Measurements from ENCODE around the gene PLA2G4B. TPM values are rescaled to one million over a fixed set of nuclear protein-coding genes. Genes with fewer than 3 reads are reported as not detected.

The PLA2G4B gene
- total and polyA plus RNA-seq, 7 donors: 0.92 to 6.5 (median 3.4) TPM; not detected in 1

GRCh38 chr15:41892621-41893421 lies 54.2 kb downstream of the PLA2G4B start:
- intact Hi-C loops (cut with DNase I): no loop called here
- Histone ChIP-seq H3K9me3 (no peaks in the 10 kb centered on the region), H3K4me3 (no peak overlapping the region), H3K27ac (no peak overlapping the region), H3K27me3 (no peaks in the 10 kb centered on the region), H3K36me3 (no peaks in the 10 kb centered on the region), H3K4me1 (peaks cover 0 to 36% (median 28%) of the 10 kb centered on the region in 4 donors)
- 48 to 71% methylated on average over 22 of the region's 22 CpGs for WGBS, 2 donors
- no peak for DNase-seq
- TF ChIP-seq POLR2AphosphoS5 (IDR thresholded peaks at IDR 0.05) (peak in 1 of 4 donors; percentile 41), EP300 (IDR thresholded peaks at IDR 0.05) (no peak), POLR2A (IDR thresholded peaks at IDR 0.05) (no peak)

DNA sequence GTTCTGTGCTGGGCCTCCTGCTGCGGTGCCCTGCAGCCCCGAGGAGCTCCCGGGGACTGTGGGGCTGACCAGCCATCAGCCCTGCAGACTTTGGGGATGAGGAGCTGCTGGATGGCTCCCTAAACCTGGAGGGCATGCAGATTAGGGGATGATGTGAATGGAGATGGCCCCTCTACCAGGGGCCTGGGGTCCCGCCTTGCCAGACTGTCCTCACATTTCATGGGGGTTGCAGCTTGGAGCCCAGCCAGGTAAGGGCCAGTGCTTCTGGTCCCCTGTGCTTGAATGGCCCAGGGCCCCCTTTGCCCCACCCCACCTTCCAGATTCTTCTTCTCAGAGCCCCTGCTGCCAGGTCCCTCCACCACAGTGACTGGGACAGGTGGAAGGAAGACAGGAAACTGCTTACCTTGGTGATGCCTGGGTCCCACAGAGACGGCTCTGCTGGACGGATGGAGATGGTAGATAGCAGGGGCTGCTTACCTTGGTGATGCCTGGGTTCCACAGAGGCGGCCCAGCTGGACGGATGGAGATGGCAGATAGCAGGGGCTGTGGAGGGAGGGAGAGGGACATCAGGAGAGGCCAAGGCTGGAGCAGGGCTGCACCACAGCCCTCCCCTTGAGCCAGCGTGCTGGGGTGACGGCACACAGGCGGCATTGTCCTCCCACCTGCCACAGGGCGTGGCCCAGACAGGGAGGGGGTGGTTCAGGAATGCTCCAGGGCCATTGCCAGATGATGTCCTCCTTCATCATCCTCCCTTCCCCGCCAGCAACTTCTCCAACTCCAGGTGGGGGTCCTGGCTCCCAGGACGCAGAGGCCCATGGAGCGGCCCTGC lies 55.0 kb downstream of the PLA2G4B start, which contains the start of gene SPTBN5:
Gene SPTBN5 (minus strand): TSS at position 632 of the 829 bp plus-strand sequence. CDS start 556 bp downstream, at position 76.
- Histone ChIP-seq H3K9me3 (no peaks in the 10 kb centered on the region), H3K27ac (peak within 1 kb of the TSS; percentile 36 to 58 (median 44)), H3K4me3 (peak within 1 kb of the TSS in 3 of 4 donors; percentile 7 to 28 (median 17)), H3K36me3 (no peaks in the 10 kb centered on the region), H3K27me3 (no peaks in the 10 kb centered on the region), H3K4me1 (peaks cover 0 to 36% (median 28%) of the 10 kb centered on the region in 4 donors)
- TF ChIP-seq POLR2AphosphoS5 (IDR thresholded peaks at IDR 0.05) (no peak), EP300 (IDR thresholded peaks at IDR 0.05) (no peak), POLR2A (IDR thresholded peaks at IDR 0.05) (no peak)
- TF ChIP-seq, protein P1, sequence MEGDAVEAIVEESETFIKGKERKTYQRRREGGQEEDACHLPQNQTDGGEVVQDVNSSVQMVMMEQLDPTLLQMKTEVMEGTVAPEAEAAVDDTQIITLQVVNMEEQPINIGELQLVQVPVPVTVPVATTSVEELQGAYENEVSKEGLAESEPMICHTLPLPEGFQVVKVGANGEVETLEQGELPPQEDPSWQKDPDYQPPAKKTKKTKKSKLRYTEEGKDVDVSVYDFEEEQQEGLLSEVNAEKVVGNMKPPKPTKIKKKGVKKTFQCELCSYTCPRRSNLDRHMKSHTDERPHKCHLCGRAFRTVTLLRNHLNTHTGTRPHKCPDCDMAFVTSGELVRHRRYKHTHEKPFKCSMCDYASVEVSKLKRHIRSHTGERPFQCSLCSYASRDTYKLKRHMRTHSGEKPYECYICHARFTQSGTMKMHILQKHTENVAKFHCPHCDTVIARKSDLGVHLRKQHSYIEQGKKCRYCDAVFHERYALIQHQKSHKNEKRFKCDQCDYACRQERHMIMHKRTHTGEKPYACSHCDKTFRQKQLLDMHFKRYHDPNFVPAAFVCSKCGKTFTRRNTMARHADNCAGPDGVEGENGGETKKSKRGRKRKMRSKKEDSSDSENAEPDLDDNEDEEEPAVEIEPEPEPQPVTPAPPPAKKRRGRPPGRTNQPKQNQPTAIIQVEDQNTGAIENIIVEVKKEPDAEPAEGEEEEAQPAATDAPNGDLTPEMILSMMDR (IDR thresholded peaks at IDR 0.05): no peak
- no peak for DNase-seq
- intact Hi-C loops (cut with DNase I): no loop called here
- WGBS, 2 donors: 52 to 79% methylated on average over 15 of the region's 15 CpGs

DNA sequence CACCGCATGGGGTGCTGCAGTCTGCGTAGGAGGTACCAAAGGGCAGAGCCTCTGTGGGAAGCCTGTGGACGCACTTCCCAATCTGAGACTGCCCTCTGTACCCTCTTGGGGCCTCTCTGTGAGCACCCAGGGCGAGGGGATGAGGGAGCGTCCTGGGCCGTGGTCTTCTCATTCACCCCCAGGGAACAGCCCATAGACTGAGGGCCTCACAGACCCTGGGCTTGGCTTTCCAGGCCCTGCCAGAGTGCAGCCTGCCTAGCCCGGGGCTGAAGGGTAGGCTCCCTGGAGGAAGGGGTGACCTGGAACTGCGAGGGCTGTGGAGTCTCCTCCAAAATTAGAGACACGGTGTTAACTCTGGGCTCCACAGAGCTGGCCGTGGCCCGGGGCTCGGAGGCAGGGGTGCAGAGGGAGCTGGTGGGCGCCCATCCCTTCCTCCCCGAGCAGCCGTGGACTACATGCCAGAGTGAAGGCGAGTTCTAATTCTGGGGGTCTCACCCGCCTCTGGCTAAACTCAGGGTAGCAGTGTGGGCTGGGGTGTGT lies 55.7 kb downstream of the PLA2G4B start:
- no peaks in the 10 kb centered on the region for H3K27me3 ChIP-seq
- H3K27ac ChIP-seq: peak overlapping the region; percentile 4 to 58 (median 43)
- no peak for DNase-seq
- peak overlapping the region in 3 of 4 donors; percentile 7 to 28 (median 17) for H3K4me3 ChIP-seq
- intact Hi-C loops (cut with DNase I): no loop called here
- H3K36me3 ChIP-seq: peaks cover 0 to 2% (median 0%) of the 10 kb centered on the region in 4 donors
- 81 to 84% methylated on average over 17 of the region's 17 CpGs for WGBS, 2 donors
- no peaks in the 10 kb centered on the region for H3K9me3 ChIP-seq
- TF ChIP-seq EP300 (IDR thresholded peaks at IDR 0.05) (no peak), POLR2A (IDR thresholded peaks at IDR 0.05) (no peak), POLR2AphosphoS5 (IDR thresholded peaks at IDR 0.05) (no peak)
- TF ChIP-seq, protein P1 (IDR thresholded peaks at IDR 0.05): no peak
- peaks cover 0 to 36% (median 28%) of the 10 kb centered on the region in 4 donors for H3K4me1 ChIP-seq

DNA sequence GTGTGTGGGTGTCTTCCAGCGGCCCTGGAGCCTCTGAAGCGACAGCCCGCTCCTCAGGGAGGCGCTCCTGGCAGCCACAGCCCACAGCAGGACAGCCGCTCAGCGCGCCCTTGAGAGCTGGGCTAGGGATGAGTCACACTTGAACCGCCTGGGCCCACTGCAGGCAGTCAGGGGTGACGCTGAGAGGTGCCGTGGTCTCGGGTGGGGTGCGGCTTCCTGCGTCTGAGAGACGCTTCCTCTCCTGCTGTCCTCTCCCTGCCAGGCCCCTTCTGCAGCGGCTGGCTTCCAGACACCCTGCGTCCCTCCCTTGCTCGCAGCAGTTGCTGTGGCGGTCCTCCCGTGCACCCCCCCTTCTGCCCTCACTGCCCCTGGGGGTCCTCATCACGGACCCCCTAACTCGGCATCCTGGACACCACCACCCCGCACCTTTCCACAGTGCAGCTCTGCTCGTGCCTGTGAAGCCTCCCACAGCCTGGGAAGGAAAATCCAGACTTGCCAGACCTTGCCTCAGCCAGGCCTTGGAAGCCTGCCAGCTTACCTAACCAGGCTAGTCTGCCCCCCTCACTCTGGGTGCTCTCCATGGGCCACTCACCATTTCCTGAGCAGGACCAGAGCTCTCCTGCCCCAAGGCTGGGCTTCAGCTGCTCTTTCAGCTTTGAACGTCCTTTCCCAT lies 56.3 kb downstream of the PLA2G4B start:
- Histone ChIP-seq H3K27me3 (no peaks in the 10 kb centered on the region), H3K36me3 (peaks cover 0 to 6% (median 0%) of the 10 kb centered on the region in 4 donors), H3K4me1 (peaks cover 0 to 36% (median 28%) of the 10 kb centered on the region in 4 donors), H3K4me3 (peak overlapping the region in 3 of 4 donors; percentile 7 to 28 (median 17)), H3K9me3 (no peaks in the 10 kb centered on the region), H3K27ac (peak overlapping the region; percentile 36 to 58 (median 44))
- intact Hi-C loops (cut with DNase I): no loop called here
- DNase-seq: peak; percentile 87
- TF ChIP-seq POLR2A (IDR thresholded peaks at IDR 0.05) (no peak), EP300 (IDR thresholded peaks at IDR 0.05) (no peak), POLR2AphosphoS5 (IDR thresholded peaks at IDR 0.05) (no peak)
- TF ChIP-seq, protein P1 (IDR thresholded peaks at IDR 0.05): no peak
- WGBS, 2 donors: 30 to 61% methylated on average over 24 of the region's 24 CpGs

All from sigmoid colon (tissue), 7 donors.